Activated gamma-delta T cell treated with anti-CD3 and anti-CD28 coated beads, Interleukin-2, amount 50 U/mL, for 16 hours (primary cell): ENCODE measurements around the gene RBPJ.

ENCODE experiments used
- DNase-seq: peaks from one replicate; pipeline ENCODE4 v3.0.0-alpha.2; 2020; ENCODE audit warnings: low read depth

RBPJ gene

DNA sequence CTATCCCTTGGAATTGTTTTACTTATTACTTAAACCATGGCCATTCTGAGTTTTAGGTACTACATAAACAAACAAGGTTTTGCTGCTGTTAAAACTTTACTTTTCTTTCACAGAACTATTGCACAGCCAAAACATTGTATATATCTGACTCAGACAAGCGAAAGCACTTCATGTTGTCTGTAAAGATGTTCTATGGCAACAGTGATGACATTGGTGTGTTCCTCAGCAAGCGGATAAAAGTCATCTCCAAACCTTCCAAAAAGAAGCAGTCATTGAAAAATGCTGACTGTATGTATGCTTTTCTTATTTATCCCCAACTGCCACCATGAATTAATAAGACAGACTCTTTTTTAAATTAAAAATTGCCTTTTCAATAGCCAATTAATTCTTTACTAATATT lies 99.6 kb downstream of the RBPJ start:
- DNase-seq = no peak

DNA sequence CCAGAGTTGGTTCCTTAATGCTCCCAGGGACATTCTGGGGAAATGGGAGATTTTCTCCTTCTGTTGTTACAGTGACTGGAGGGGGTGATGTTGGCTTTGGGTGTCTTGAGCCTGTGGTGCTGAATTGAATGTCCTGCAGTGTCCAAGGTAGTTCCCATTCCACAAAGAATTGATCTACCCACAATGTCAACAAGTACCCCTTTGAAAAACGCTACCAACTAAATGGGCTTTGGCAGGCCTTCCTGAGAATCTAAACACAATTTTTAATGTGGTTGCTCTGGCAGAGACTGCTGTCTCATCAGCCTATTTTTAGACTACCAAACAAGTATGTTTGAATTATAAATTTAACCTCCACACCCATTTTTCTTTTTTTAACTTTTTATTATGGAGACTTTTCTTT lies 100.1 kb downstream of the RBPJ start:
- no peak for DNase-seq

DNA sequence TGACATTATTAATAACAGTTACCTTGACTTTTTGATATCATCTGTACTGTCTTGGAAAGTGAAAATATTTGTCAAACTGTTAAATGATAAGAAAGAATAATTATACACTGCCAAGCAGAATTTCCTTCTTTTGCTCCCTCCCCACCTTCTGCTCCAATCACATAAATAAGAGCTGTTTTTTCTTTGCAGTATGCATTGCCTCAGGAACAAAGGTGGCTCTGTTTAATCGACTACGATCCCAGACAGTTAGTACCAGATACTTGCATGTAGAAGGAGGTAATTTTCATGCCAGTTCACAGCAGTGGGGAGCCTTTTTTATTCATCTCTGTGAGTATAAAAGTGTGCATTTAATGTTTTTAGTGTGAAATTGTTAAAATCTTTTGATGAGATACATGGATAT lies 103.3 kb downstream of the RBPJ start:
- no peak for DNase-seq

DNA sequence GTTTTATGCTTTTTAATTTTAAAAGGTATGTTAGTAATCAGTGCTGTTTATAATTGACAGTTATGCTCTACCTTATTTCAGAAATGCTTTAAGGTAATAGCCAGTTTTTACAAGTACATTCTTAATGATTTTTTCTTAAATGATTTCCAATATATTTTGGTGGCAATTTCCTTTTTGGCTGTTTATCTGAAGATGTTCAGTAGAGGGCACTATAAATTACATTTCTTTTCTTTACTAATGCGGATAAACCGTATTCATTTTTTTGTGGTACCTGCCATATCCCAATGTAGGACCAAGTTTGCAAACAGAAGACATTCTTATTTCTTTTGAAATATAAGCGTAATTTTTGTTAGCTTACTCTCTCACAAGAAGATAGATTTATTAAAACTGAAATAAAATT lies 104.0 kb downstream of the RBPJ start:
- no peak for DNase-seq

DNA sequence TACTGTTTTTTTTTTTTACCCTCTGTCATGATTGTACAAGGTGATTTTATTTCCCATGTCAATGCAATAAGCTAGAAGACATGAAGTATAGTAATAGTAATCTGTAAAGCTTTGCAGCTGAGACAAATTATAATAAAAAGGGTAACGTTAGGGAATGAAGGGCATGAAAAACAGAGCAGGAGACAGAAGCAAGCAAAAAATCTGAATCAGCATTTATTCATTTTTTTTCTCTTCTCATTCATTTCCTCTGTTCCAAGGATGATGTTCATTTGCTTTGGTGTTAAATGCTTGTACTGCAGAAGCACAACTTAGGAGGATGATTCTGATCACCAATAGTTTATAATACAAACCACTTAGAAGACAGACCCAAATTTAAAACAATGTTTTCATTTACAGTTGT lies 105.1 kb downstream of the RBPJ start:
- no peak for DNase-seq

DNA sequence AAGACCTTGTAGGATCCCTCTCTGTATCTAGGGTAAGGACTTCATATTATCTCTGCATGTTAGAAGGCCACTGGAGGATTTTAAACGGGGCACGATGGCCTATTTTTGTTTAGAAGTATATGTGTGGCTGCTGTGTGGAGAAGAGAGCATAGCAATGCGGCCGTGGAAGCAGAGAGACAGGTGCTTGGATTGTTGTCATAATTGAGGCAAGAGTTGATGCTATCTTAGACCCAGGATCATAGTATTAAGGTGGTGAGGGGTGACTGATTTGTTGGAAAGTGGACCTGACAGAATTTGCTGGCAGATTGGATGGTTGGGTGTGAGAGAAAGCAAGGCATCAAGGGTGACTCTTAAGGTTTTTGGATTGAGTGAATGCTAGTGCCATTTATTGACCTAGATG lies 106.1 kb downstream of the RBPJ start:
- no peak for DNase-seq

DNA sequence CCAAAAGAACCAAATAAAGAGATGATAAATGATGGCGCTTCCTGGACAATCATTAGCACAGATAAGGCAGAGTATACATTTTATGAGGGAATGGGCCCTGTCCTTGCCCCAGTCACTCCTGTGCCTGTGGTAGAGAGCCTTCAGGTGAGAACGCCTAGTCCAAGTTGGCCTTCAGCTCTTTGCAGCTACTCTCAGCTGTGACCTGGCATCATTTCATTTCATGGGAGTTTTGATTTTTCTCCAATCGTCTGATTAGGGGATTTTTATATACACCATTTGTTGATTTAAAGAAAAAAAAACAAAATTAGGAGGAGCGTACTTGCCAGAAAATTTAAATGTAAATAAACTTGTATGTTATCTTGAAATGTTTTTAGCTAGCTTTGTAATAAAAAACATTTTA lies 109.1 kb downstream of the RBPJ start:
- no peak for DNase-seq

DNA sequence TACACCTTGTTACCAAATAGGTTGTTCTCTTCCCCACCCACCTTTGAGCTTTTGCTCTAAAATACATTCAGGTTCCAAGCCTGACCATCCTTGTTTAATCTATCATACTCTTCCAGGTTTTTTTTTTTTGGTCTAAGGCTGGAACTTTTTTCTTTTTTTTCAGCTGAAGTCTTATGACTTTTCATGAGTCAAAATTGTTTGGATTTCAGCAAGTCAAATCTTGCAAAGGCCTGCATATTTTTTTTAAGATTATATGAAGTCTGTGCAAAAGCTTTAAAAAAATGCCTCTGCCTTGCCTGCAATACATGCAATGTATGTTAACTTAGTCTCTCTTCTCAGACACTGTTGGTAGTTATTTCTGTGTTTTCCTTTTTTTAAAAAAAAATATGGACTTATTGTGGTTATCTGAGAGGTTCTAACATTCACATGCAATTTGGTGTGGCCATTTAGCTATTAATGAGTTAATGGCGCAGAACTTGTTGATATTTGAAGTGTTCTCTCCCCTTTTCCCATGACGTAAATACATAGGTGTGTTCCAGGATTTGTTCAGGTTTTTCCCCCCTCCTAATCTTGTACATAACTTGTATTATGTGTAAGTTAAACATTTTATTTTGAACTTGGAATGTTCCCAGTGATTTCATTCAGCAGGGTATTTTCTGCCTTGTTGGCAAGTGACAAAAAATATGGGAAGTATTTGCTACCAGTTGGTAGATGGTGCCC lies 110.8 kb downstream of the RBPJ start:
- no peak for DNase-seq

DNA sequence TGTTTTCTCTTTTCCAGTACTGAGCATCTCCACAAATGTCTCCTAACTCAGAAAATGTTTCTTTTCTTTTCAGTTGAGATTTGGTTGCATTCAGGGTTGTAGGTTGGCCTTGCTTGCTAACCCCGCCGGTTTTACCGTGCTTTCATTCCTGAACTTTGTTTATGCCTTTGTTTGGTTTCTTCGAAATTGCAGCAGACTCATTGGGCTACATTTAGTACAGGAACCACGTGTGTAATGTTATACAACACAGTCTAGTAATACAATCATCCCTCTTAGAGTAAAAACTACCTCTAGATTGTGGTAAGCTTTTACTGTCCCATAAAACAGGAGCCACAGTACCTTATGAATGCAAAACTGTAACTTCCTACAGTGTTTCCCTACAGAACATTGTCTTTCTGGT lies 111.6 kb downstream of the RBPJ start:
- DNase-seq = no peak

DNA sequence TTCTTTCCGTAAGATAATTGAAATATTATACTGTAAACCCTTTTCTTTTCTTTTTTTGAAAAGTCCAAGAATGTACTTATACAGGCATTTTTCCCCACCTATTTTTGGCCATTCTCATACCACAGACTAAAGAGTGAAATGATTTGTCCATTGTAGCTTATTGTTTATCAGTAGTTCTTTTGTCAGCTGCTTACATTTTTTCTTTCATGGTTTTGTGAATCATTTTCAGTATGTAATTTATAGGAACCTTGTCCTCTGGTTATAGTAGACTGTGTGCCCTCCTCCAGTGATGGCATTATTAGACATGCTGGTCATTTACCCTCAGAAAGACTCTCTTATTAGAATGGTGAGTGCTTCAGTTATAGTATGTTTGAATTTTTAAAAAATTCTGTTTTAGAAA lies 112.7 kb downstream of the RBPJ start:
- DNase-seq = no peak

DNA sequence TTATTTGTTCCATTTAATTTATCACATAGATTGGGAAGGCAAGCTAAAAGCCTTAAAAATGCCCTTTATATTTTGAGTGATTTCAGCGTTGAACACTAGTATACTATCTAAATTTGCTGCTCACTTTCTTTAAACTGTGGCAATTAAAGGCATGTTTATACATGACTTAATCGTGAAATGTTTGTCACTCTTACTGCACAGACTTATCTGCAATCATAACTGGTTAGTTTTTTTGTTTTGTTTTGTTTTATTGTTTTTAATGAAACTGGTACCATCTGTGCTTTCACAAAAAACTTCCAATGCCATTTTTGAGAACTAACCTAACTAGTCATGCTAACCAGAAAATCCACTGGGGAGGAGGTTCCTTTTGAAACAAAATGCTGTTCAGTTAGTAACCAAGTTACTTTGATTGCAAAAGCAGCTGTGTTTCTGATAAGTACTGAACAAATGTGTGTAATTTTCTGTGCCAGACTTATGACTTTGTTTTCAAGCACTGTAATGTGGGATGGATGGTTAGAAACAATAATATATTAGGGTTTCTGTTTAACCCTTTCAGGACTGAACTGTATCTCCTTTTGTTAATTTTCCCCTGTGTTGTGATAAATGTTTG lies 113.3 kb downstream of the RBPJ start:
- no peak for DNase-seq

DNA sequence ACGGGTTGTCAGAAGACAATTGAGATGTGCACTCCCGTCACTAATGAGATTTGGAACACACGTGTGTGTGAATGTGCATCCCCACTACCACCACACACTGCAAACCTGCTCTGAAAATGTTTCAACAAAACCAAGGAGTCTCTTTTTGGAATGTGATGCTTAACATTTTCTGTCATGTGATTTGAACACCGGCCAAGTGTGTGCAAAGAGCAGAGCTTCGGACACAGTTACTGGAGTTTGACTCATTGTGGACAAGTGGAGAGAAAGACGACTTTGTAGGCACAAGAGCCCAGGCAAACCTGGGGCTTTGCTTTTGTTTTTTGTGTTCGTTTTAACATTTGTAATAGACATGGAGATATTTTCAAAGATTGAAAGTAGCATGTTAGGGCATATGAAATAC lies 120.3 kb downstream of the RBPJ start:
- DNase-seq = no peak

DNA sequence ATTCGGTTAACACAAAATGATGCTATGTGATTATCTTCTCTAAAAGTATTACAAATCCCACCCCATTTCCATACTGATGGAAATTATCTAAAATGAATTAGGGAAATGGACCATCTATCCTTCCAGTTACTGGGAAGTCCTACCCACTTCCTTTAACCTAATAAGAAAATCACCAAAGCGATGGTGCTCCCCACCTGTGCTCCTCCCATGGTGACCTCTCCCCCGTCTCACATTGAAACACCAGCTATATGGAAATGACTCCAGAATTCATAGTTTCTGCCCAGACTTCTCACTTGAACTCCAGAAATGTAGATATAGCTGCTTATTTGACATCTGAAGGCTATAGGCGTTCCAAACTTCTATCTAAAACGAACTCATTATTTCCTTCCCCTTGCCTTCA lies 121.0 kb downstream of the RBPJ start:
- DNase-seq = no peak

DNA sequence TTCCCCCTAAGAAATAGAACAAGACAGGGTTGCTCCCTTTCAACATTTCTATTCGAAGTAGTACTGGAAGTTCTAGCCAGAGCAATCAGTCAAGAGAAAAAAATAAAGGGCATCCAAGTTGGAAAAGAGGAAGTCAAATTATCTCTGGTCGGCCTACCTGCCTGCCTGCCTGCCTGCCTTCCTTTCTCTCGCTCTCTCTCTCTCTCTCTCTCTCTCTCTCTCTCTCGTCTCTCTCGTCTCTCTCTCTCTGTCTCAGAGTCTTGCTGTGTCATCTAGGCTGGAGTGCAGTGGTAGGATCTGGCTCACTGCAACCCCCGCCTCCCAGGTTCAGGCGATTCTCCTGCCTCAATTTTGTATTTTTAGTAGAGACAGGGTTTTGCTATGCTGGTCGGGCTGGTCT lies 126.6 kb downstream of the RBPJ start:
- DNase-seq = no peak

DNA sequence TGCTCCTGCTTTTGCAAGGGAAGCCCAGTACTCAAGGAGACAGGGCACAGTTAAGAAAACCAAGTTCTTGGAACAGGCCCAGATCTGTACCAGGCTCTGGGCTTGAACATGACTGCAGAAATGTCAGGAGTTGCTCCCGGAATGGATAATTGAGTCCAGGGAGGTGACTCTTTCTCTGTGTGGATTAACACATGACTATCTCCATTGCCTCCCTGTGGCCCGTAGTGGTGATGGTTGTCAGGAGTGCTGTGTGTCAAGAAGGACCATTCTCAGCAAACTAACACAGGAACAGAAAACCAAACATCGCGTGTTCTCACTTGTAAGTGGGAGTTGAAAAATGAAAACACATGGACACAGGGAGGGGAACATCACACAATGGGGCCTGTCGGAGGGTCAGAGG lies 129.6 kb downstream of the RBPJ start:
- no peak for DNase-seq

DNA sequence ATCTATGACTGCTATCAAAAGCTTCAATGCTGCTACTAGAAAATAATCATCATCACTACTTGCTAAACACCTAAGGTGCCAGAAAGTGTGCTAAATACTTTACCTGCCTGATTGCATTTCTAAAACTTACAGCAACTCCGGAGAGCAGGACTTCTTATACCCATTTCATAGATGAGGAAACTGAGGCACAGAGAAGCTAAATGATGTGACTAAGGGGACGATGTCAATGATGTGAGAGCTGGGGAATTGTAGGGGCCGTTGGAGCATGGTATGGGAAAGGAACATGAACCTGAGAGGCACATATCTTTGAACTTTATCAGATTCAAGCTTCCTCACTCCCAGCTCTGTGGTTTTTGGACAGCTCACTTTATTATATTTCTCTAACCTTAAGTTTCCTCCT lies 130.8 kb downstream of the RBPJ start:
- DNase-seq = no peak

DNA sequence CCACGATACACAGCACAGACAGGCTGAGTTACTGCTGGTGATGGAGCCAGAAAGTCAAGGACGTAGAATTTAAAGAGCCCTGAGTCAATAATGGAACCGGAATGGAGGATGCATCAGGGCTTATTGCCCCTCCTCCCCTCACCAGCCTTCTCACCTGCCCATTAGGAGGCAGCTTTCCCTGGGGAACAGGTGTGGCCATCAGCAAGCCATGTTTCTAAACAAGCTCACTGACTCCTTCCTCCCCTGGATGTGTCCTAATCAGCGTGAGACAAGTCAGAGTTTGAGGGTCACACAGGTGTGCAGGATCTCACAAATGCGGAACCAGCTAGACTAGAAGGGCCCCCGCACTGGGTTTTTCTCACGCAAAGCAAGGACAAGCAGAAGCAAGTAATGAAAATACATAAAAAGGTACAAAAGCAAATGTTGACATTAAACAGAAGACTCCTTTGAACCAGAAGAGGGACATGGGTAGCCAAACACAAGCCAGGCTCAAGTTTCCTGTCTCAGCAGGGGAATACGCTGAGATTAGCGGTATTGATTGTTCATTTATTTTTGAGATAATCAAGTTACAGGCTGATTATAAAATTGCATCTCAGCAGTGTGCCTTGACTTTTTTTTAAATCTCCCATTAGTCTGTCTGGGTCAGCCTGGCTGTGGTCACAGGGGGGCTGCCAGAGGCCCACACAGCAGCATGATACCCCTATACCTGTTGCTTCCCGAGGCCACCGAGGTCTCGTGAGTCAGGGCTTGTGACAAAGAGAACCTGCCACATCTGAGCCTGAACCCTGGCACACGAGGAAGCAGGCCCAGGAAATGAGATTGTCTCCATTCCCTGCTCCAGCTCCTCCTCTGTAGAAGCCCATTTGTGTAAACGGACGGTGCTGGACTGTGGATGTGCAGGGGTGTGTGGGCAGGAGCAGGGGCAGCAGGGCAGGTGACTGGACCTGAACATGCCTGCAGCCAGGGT lies 132.0 kb downstream of the RBPJ start:
- DNase-seq = no peak

DNA sequence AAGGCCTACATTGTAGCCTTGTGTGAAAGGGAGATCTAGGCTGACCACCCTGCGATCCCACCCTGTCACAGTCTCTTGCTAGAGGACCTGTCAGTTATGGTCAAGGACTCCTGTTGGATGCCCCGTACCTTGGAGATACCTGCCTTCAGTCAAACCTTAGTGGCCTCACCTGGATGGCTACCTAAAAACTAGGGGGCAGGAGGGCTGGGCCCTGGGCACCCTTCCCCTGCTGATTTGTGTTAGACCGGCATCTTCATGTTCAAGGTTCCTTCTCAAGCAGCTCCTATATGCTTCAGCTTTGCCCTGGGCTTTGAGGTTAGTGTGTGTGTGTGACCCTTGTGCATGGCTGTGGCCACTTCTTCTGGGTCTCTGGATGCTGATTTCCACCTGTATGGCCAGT lies 134.1 kb downstream of the RBPJ start:
- no peak for DNase-seq

DNA sequence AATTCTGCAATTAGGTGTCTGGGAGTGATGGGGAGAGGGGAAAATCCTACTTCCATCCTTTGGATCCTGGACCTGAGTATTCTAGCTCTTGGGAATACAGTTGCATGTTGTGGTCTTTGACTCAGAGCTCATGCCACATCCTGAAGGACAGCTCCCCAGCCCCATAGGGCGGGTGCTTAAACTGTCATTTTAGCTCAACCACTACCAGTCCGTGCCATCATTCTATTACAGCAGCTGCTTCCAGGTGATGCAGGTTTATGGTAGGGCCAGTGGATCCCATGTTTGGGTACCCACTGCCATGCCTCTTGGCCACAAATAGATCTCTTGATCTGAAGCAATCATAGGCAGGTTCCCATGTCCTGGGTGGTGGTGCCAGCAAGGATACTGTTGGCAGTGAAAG lies 134.8 kb downstream of the RBPJ start:
- no peak for DNase-seq

DNA sequence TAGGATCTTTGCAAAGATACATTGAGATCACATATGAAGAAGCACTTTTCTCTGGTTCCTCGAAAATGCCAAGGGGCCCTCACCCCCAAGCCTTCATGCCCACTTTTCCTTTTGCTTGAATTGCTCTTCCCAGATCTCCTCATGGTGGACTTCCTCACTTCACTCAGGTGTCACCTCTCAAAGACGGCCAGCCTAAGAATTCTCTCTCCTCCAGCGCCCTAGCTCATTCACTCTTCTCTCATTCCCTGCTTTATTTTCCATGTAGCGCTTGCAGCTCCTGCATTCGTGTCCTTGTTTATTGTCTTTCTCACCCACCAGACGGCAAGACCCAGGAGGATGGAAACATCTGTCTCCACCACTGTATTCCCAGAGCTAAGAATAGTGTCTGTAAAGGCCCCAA lies 136.6 kb downstream of the RBPJ start:
- DNase-seq = no peak

DNA sequence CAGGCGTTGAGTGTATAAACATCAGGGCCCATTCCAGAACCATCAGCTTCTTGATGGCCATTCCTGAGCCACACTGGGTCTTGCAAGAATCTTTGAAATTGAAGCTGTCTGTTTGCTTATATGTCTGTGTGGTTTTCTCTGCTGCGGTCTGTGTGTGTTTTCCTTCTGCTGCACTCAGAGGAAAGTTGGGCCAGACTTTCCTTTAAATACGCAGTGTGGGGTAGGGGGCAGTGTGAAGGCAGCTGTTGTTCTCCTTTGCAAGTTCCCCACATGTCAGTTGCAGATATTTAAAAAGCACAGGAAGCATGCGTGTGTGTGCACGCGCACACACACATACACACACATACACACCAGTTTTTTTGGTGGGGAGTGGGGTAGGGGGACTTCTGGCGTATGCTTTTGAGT lies 137.3 kb downstream of the RBPJ start:
- no peak for DNase-seq

DNA sequence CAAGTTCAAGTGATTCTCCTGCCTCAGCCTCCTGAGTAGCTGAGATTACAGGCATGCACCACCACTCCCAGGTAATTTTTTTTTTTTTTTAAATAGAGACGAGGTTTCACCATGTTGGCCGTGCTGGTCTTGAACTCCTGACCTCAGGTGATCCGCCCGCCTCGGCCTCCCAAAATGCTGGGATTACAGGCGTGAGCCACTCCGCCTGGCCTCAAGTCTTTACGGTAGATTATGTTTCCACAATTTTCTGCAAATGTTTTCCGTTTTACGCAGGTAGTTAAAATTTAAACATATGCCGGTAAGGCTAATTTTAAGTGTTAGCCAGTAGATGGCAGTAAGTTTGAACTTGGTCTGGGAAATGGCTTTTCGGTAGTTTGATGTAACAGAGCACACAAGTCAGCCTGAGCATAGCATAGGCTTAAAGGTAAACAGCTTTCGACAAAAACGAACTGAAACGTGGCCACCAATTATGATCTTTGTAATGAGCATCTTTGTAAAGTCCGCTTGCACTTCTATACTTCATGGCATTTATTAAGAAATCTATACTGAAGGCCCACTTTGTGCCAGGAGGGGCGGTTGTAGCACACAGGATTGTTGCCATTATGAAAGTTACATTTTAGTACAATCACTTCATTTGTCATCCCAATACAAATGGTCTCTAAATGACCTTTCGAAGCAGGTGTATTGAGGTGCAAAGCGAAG lies 138.4 kb downstream of the RBPJ start:
- DNase-seq = no peak
